HepG2 (cell line): ENCODE results near the gene RBBP6. TPM values are rescaled to one million over a fixed set of nuclear protein-coding genes. Genes with fewer than 3 reads are reported as not detected.
A peak's percentile ranks its signal among the peaks of the same experiment; 100 is the strongest.

ENCODE experiments used
- FOXJ3 ChIP-seq: sonication (generic); formaldehyde crosslinking; IDR thresholded peaks from 2 replicates; pipeline ENCODE4 v1.4.0; 2020; ENCODE audit warnings: missing genetic modification reagents, mild to moderate bottlenecking, borderline replicate concordance
- FOXK1 ChIP-seq: sonication (generic); formaldehyde crosslinking; IDR thresholded peaks from 2 replicates; pipeline ENCODE4 v1.4.0; 2020; ENCODE audit warnings: low read depth, missing genetic modification reagents, borderline replicate concordance
- REL ChIP-seq: sonication (generic); formaldehyde crosslinking; conservative IDR thresholded peaks from 2 replicates; pipeline ENCODE4 v1.8.0; 2022; ENCODE audit warnings: mild to moderate bottlenecking, missing genetic modification reagents, moderate library complexity
- RFX1 ChIP-seq: fragments of 450-650 bp; IDR thresholded peaks from 2 replicates; pipeline ENCODE4 v1.6.1; 2017
- SMARCE1 ChIP-seq: fragments of 450-650 bp; IDR thresholded peaks from 2 replicates; pipeline ENCODE4 v1.6.1; 2017; ENCODE audit warnings: borderline replicate concordance
- SRSF9 ChIP-seq: fragments of 200-400 bp; formaldehyde crosslinking; IDR thresholded peaks from 2 replicates; pipeline ENCODE4 v1.6.1; 2018; ENCODE audit warnings: borderline replicate concordance, mild to moderate bottlenecking, low read depth, low read length; ENCODE audit not compliant: insufficient read depth, poor library complexity, severe bottlenecking
- TAF15 ChIP-seq: fragments of 200-400 bp; formaldehyde crosslinking; IDR thresholded peaks from one replicate; pipeline ENCODE4 v1.6.1; 2018; ENCODE audit warnings: mild to moderate bottlenecking, low read depth, low read length; ENCODE audit not compliant: poor library complexity, severe bottlenecking
- ZMAT3 ChIP-seq: sonication (generic); formaldehyde crosslinking; conservative IDR thresholded peaks from 2 replicates; pipeline ENCODE4 v1.7.0; 2021; ENCODE audit warnings: missing genetic modification reagents
- ZNF20 ChIP-seq: sonication (generic); formaldehyde crosslinking; IDR thresholded peaks from 2 replicates; pipeline ENCODE4 v1.4.0; 2020; ENCODE audit warnings: mild to moderate bottlenecking, moderate library complexity, missing genetic modification reagents
- ZNF207 ChIP-seq: fragments of 450-650 bp; IDR thresholded peaks from 2 replicates; pipeline ENCODE4 v1.6.1; 2016; ENCODE audit warnings: antibody characterized with exemption, borderline replicate concordance
- polyA plus RNA-seq, 8 experiments: library from polyadenylated mRNA; depleted of rRNA in 3 of 8; stranded (reverse) in 7 of 8; unstranded in 1 of 8; fragments of >200 nt; fragmentation: Illumina TruSeq in 4 of 8; extraction: Trizol in 4 of 8; gene quantifications; 2 replicates each; pipeline versions ENCODE4 v1.2.1 to v1.2.3, GENCODE V29; 2011 to 2016; ENCODE audit warnings: low read depth in 4 of 8, missing spikeins in 1 of 8, mixed read lengths in 1 of 8; ENCODE audit not compliant: insufficient read depth in 1 of 8
- total RNA-seq, 5 experiments: library from RNA; depleted of rRNA; stranded (reverse); fragments of >200 nt; fragmentation: Illumina TruSeq; extraction: Trizol; gene quantifications; 2 replicates each; pipeline ENCODE4 v1.2.3, GENCODE V29; 2016; ENCODE audit warnings: low read depth in 1 of 5
- TF ChIP-seq, protein P1 (sequence below): sonication (generic); formaldehyde crosslinking; IDR thresholded peaks from 2 replicates; pipeline ENCODE4 v1.4.0; 2020; ENCODE audit warnings: mild to moderate bottlenecking, missing genetic modification reagents
- TF ChIP-seq, protein P2 (sequence below): sonication (generic); formaldehyde crosslinking; IDR thresholded peaks from 2 replicates; pipeline ENCODE4 v1.8.1; 2023; ENCODE audit warnings: missing genetic modification reagents, inconsistent platforms, borderline replicate concordance
- TF ChIP-seq, protein P3 (sequence below): sonication (generic); formaldehyde crosslinking; IDR thresholded peaks from 2 replicates; pipeline ENCODE4 v1.5.1; 2020; ENCODE audit warnings: mild to moderate bottlenecking, missing genetic modification reagents
- TF ChIP-seq, protein P4 (sequence below): sonication (generic); formaldehyde crosslinking; conservative IDR thresholded peaks from 2 replicates; pipeline ENCODE4 v1.5.0; 2020; ENCODE audit warnings: missing genetic modification reagents

RBBP6 gene
- total and polyA plus RNA-seq, 2 of the 13 experiments (the other 11 are each of a cell fraction or from before 2014, with no cell fraction given): 37.1 to 70.9 TPM

DNA sequence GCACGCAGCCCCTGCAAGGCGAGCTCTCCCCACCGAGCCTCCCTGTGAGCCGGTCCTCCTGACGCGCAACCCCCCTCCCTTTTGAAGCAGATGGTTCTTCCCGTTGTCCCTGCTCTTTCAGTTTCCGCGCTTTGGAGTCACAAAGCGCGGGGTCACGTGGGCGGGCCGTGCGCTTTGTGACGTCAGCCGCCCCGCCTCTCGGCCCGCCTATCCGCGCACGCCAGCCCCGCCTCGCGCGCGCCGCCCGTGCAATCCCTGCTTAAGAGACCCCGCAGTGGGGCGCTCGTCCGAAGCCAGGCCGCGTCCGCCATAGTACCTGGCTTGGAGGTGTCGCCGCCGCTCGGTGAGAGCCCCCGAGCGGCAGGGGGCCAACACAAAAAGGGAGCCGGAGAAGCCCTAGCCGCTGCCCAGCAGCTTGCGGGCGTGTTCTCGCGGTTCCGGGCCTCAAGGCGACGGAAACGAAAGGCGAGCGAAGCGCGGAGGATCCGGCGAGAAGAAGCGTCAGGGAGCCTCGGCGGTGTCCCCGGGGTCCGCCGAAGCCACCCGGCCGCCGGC lies at the start of gene RBBP6 (continued):
- TF ChIP-seq FOXJ3 (CRISPR knock-in tag) (no peak), ZNF207 (no peak), RFX1 (0 out of 2 replicates have a peak, but pooled peaks have one; percentile 22), SRSF9 (no peak), ZMAT3 (CRISPR knock-in tag) (0 out of 2 replicates have a peak, but pooled peaks have one; percentile 44), ZNF20 (CRISPR knock-in tag) (no peak), TAF15 (peak; percentile 64), REL (no peak; the same call in 1 of the 2 replicates), FOXK1 (CRISPR knock-in tag) (peak; percentile 81; the same call in 1 of the 2 replicates), SMARCE1 (no peak)
- TF ChIP-seq, protein P1, sequence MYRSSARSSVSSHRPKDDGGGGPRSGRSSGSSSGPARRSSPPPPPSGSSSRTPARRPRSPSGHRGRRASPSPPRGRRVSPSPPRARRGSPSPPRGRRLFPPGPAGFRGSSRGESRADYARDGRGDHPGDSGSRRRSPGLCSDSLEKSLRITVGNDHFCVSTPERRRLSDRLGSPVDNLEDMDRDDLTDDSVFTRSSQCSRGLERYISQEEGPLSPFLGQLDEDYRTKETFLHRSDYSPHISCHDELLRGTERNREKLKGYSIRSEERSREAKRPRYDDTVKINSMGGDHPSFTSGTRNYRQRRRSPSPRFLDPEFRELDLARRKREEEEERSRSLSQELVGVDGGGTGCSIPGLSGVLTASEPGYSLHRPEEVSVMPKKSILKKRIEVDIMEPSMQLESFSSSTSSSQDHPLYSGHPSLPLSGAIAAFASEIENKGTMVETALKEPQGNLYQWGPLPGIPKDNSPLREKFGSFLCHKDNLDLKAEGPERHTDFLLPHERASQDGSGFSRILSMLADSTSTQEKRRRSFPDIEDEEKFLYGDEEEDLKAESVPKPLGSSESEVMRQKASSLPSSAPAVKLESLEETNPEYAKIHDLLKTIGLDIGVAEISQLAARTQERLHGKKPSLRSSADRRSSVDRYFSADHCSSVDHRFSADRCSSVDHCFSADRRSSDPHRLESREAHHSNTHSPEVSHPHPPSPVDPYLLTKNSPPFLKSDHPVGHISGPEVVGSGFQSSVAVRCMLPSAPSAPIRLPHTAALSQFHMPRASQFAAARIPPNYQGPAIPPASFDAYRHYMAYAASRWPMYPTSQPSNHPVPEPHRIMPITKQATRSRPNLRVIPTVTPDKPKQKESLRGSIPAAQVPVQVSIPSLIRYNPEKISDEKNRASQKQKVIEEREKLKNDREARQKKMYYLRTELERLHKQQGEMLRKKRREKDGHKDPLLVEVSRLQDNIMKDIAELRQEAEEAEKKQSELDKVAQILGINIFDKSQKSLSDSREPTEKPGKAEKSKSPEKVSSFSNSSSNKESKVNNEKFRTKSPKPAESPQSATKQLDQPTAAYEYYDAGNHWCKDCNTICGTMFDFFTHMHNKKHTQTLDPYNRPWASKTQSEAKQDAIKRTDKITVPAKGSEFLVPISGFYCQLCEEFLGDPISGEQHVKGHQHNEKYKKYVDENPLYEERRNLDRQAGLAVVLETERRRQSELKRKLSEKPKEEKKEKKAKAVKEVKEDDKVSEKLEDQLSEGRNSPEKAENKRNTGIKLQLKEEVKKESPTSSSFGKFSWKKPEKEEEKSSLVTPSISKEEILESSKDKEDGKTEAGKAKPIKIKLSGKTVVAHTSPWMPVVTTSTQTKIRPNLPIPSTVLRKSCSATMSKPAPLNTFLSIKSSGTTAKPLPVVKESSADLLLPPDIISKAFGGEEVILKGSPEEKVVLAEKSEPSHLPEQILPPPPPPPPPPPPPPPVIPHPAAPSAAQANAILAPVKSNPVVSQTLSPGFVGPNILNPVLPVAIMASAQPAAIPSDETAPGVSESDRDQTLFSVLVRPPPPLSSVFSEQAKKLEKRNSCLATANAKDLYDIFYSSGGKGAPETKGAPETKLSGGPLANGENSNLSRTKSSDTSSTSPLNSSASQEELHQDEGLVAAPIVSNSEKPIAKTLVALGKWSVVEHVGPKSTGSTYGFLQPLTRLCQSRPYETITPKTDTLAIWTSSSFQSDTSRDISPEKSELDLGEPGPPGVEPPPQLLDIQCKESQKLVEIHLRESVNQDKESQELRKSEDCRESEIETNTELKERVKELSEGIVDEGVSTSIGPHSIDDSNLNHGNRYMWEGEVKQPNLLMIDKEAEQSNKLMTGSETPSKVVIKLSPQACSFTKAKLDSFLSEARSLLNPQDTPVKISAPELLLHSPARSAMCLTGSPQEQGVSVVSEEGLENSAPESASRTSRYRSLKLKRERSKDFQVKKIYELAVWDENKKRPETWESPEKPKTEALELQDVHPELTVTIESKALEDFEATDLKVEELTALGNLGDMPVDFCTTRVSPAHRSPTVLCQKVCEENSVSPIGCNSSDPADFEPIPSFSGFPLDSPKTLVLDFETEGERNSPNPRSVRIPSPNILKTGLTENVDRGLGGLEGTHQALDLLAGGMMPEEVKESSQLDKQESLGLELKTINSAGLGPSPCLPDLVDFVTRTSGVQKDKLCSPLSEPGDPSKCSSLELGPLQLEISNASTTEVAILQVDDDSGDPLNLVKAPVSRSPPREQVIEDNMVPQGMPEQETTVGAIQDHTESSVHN (CRISPR knock-in tag): no peak
- TF ChIP-seq, protein P2, sequence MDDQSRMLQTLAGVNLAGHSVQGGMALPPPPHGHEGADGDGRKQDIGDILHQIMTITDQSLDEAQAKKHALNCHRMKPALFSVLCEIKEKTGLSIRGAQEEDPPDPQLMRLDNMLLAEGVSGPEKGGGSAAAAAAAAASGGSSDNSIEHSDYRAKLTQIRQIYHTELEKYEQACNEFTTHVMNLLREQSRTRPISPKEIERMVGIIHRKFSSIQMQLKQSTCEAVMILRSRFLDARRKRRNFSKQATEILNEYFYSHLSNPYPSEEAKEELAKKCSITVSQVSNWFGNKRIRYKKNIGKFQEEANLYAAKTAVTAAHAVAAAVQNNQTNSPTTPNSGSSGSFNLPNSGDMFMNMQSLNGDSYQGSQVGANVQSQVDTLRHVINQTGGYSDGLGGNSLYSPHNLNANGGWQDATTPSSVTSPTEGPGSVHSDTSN (CRISPR knock-in tag): no peak; the same call in 1 of the 2 replicates
- TF ChIP-seq, protein P3, sequence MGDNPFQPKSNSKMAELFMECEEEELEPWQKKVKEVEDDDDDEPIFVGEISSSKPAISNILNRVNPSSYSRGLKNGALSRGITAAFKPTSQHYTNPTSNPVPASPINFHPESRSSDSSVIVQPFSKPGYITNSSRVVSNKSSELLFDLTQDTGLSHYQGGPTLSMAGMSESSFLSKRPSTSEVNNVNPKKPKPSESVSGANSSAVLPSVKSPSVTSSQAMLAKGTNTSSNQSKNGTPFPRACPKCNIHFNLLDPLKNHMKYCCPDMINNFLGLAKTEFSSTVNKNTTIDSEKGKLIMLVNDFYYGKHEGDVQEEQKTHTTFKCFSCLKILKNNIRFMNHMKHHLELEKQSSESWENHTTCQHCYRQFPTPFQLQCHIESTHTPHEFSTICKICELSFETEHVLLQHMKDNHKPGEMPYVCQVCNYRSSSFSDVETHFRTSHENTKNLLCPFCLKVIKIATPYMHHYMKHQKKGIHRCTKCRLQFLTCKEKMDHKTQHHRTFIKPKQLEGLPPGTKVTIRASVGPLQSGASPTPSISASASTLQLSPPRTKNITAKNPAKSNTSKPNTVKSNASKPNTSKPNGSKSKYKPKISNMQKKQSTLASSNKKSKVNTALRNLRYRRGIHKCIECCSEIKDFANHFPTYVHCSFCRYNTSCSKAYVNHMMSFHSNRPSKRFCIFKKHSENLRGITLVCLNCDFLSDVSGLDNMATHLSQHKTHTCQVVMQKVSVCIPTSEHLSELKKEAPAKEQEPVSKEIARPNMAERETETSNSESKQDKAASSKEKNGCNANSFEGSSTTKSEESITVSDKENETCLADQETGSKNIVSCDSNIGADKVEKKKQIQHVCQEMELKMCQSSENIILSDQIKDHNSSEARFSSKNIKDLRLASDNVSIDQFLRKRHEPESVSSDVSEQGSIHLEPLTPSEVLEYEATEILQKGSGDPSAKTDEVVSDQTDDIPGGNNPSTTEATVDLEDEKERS (CRISPR knock-in tag): no peak
- TF ChIP-seq, protein P4, sequence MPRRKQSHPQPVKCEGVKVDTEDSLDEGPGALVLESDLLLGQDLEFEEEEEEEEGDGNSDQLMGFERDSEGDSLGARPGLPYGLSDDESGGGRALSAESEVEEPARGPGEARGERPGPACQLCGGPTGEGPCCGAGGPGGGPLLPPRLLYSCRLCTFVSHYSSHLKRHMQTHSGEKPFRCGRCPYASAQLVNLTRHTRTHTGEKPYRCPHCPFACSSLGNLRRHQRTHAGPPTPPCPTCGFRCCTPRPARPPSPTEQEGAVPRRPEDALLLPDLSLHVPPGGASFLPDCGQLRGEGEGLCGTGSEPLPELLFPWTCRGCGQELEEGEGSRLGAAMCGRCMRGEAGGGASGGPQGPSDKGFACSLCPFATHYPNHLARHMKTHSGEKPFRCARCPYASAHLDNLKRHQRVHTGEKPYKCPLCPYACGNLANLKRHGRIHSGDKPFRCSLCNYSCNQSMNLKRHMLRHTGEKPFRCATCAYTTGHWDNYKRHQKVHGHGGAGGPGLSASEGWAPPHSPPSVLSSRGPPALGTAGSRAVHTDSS (CRISPR knock-in tag): no peak
